Spleen (tissue), 13 donors: ENCODE data around the gene IL34. TPM values are rescaled to one million over a fixed set of nuclear protein-coding genes. Genes with fewer than 3 reads are reported as not detected.

Experiments
- DNase-seq: peaks from one replicate; pipeline ENCODE4 v3.0.0-alpha.2; 2020
- H3K27ac ChIP-seq, 8 donors: fragments of 200-600 bp; sonication (generic) in 7 of 8; 1 replicate in 4 of 8; 2 replicates in 4 of 8; pipeline versions ENCODE4 v1.5.0 to v1.8.0; 2016 to 2021; ENCODE audit warnings: inconsistent platforms in 4 of 8, mild to moderate bottlenecking in 4 of 8, moderate library complexity in 1 of 8
- H3K27me3 ChIP-seq, 7 donors: fragments of 200-600 bp; sonication (generic) in 6 of 7; replicated peaks in 1 of 7; 1 replicate in 4 of 7; 2 replicates in 3 of 7; pipeline versions ENCODE4 v1.5.0 to v1.8.0; 2016 to 2021; ENCODE audit warnings: inconsistent platforms in 3 of 7, mild to moderate bottlenecking in 1 of 7
- H3K36me3 ChIP-seq, 6 donors: fragments of 200-600 bp; sonication (generic) in 5 of 6; 1 replicate in 4 of 6; 2 replicates in 2 of 6; pipeline versions ENCODE4 v1.5.0 to v1.8.0; 2016 to 2021; ENCODE audit warnings: inconsistent platforms in 2 of 6
- H3K4me1 ChIP-seq, 6 donors: fragments of 200-600 bp; sonication (generic) in 5 of 6; 1 replicate in 3 of 6; 2 replicates in 3 of 6; pipeline versions ENCODE4 v1.5.0 to v1.8.0; 2016 to 2021; ENCODE audit warnings: inconsistent platforms in 3 of 6
- H3K4me3 ChIP-seq, 8 donors: fragments of 200-600 bp; sonication (generic) in 7 of 8; 1 replicate in 4 of 8; 2 replicates in 4 of 8; pipeline versions ENCODE4 v1.5.0 to v1.8.0; 2016 to 2021; ENCODE audit warnings: inconsistent platforms in 4 of 8, mild to moderate bottlenecking in 4 of 8, moderate library complexity in 2 of 8
- H3K9me3 ChIP-seq, 8 donors: fragments of 200-600 bp; sonication (generic) in 7 of 8; 1 replicate in 4 of 8; 2 replicates in 4 of 8; pipeline versions ENCODE4 v1.5.0 to v1.8.0; 2016 to 2021; ENCODE audit warnings: inconsistent platforms in 4 of 8
- CTCF ChIP-seq, 11 experiments: fragments of 200-600 bp in 7 of 11; fragments of 450-650 bp in 4 of 11; sonication (generic) in 4 of 11; IDR thresholded peaks in 8 of 11; conservative IDR thresholded peaks in 3 of 11; 1 replicate in 7 of 11; 2 replicates in 4 of 11; pipeline versions ENCODE4 v1.4.0 to v1.8.0; 2016 to 2021; ENCODE audit warnings: antibody characterized with exemption in 11 of 11, inconsistent platforms in 4 of 11, mild to moderate bottlenecking in 1 of 11
- POLR2A ChIP-seq, 3 donors: fragments of 450-650 bp; IDR thresholded peaks; one replicate each; pipeline ENCODE4 v1.5.1; 2017; ENCODE audit warnings: antibody characterized with exemption in 3 of 3, mild to moderate bottlenecking in 1 of 3
- POLR2AphosphoS5 ChIP-seq, 3 donors: sonication (generic); formaldehyde crosslinking; IDR thresholded peaks; one replicate each; pipeline ENCODE4 v1.5.1; 2017; ENCODE audit warnings: antibody characterized with exemption in 3 of 3
- WGBS, 5 donors: extraction: QIAGEN DNeasy Blood & Tissue Kit in 3 of 5; methylation state at CpG; one replicate each; pipeline versions ENCODE4 v1.1.5 to v1.1.7; 2013 to 2018; 5-methylcytosine and 5-hydroxymethylcytosine counted together
- intact Hi-C: fragments of 100-400 bp; cut with DNase I; formaldehyde crosslinking; loops from one replicate; pipeline ENCODE4 v1.15.0; 2023; ENCODE audit warnings: low total_unique reads
- long read RNA-seq, 2 donors: transcript quantifications; one replicate each; lab custom pipeline, GENCODE V29; 2026
- polyA plus RNA-seq, 3 donors: library from polyadenylated mRNA; stranded (reverse); fragments of 200-250 nt; gene quantifications; one replicate each; pipeline ENCODE4 v1.2.1, GENCODE V29; 2013
- total RNA-seq, 7 donors: library from RNA; depleted of rRNA in 3 of 7; stranded (reverse); fragments of >200 nt in 3 of 7; fragmentation: NEBNext Ultra II Directional in 4 of 7; extraction: Animal tissue kit (Norgen Biotek cat#: 25700) in 4 of 7; gene quantifications; one replicate each; pipeline versions ENCODE4 v1.1.0 to v1.2.1, GENCODE V29; 2016 to 2021
- donor health status: healthy with polysubstance abuse.
- donor health status: DM: no; HTN: no; CAD: no; lungs with moderate emphysema.
- donor health status: DM: no; HTN: no; CAD: no.
- donor health status: Bipolar disorder and iron deficiency.
- donor health status: healthy.
- donor health status: DM: no; HTN: no; CAD: no.
- donor health status: DM: yes; HTN: yes; CAD: no.

IL34 gene
- total RNA-seq (100 to 1,000 TPM in 5 of 7 donors, 10 to 100 TPM in 2; 48.2 to 258 (median 197) TPM), polyA plus RNA-seq (10 to 100 TPM; 20.3 to 82.3 (median 21.3) TPM)
- long read RNA-seq, donor 1 = 0 reads
- long read RNA-seq, donor 2, partial matches to known transcripts = 0 of 3 reads
- long read RNA-seq, donor 2, other reads (novel, unspliced or antisense) = 0 of 3 reads

DNA sequence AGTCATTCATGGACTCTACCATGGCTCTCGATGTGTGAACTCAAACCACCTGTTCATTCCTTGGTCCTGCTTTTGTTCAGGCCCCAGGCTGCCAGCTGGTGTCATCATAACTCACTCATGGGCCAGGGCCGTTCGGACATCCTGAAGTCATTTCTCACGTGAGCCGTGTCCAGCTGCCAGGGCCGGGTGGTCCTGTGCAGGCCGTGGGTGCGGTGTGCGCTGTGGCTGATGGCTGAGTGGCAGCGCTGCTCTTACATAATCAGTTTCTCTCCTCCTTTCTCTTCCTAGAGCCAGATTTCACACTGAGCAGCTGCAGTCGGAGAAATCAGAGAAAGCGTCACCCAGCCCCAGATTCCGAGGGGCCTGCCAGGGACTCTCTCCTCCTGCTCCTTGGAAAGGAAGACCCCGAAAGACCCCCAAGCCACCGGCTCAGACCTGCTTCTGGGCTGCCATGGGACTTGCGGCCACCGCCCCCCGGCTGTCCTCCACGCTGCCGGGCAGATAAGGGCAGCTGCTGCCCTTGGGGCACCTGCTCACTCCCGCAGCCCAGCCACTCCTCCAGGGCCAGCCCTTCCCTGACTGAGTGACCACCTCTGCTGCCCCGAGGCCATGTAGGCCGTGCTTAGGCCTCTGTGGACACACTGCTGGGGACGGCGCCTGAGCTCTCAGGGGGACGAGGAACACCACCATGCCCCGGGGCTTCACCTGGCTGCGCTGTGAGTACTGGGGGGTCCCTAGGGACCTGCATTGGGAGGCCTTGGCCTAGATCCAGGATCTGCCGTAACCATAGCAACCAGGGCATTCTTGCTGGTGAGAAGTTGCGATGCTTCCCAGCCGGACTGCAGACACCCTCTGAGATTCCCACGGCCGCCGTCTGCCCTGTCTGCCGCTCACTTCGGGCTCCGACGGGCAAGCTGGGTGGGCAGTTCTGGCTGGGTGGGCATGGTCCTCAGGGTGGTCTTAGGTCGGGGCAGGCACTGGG is at the start of gene IL34:
TSS of gene IL34 (plus strand) at position 300 of the 982 bp plus-strand sequence. CDS start at position 689, 389 bp downstream.
- H3K27me3 ChIP-seq = no peaks in the 10 kb centered on the region
- TF ChIP-seq POLR2AphosphoS5 (IDR thresholded peaks at IDR 0.05) = peak; percentile 83 to 89 (median 83)
- TF ChIP-seq POLR2A (IDR thresholded peaks at IDR 0.05) = no peak
- peak within 1 kb of the TSS; percentile 11 to 85 (median 76) for H3K27ac ChIP-seq
- intact Hi-C loops = no loop called here
- DNase-seq = peak; percentile 79
- peaks cover 0 to 63% (median 26%) of the 10 kb centered on the region in 6 donors for H3K4me1 ChIP-seq
- no peaks in the 10 kb centered on the region for H3K9me3 ChIP-seq
- H3K4me3 ChIP-seq = peak within 1 kb of the TSS in 7 of 8 donors; percentile 4 to 64 (median 23)
- peaks cover 0 to 11% (median 0%) of the 10 kb centered on the region in 6 donors for H3K36me3 ChIP-seq
- WGBS, 5 donors = 57 to 71% (median 67%) methylated on average over 17 to 39 of the region's 39 CpGs

- intact Hi-C loops = no loop called here
- peaks cover 0 to 7% (median 0%) of the 10 kb centered on the region in 6 donors for H3K36me3 ChIP-seq
- WGBS, 5 donors = 81 to 90% (median 84%) methylated on average over 4 of the region's 4 CpGs
- peaks cover 3 to 96% (median 34%) of the 10 kb centered on the region in 6 donors for H3K4me1 ChIP-seq
- H3K9me3 ChIP-seq = no peaks in the 10 kb centered on the region
- H3K4me3 ChIP-seq = no peak overlapping the region
- peak overlapping the region in 6 of 8 donors; percentile 44 to 86 (median 71) for H3K27ac ChIP-seq
- TF ChIP-seq POLR2AphosphoS5 (IDR thresholded peaks at IDR 0.05) = no peak
- no peak for TF ChIP-seq POLR2A (IDR thresholded peaks at IDR 0.05)
- no peak for TF ChIP-seq CTCF (IDR thresholded peaks at IDR 0.05 in 8 of 11, conservative IDR thresholded peaks at IDR 0.05 in 3 of 11)
- H3K27me3 ChIP-seq = no peaks in the 10 kb centered on the region
- no peak for DNase-seq
These were observed 49.1 kb upstream of the IL34 start for GRCh38 chr16:70597135-70597835.

DNA sequence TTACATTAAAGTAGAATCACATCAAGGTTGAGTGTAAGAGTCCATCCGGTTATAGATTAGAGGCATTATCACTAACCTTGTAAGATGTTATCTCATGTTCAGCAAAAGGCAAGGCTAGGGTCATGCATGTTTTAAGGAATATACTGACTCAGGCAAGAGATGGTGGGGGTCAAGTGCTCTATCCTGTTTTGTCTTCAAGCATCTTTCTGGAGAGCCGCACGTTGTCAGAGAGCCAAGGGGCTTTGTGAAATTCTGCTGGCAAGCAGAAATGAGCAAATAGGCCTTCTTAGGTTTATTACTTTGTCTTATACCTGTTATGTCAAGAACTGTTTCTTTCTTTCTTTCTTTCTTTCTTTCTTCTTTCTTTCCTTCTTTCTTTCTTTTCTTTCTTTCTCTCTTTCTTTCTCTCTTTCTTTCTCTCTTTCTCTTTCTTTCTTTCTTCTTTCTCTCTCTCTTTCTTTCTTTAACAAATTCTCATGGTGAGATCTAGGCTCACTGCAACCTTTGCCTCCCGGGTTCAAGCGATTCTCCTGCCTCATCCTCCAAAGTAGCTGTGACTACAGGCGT is 47.3 kb upstream of the IL34 start:
- Histone ChIP-seq H3K36me3 (peaks cover 0 to 7% (median 0%) of the 10 kb centered on the region in 6 donors), H3K27ac (peak overlapping the region; percentile 13 to 86 (median 64)), H3K9me3 (no peaks in the 10 kb centered on the region), H3K27me3 (no peaks in the 10 kb centered on the region), H3K4me3 (no peak overlapping the region), H3K4me1 (peaks cover 2 to 81% (median 25%) of the 10 kb centered on the region in 6 donors)
- TF ChIP-seq POLR2AphosphoS5 (IDR thresholded peaks at IDR 0.05) (peak in 1 of 3 donors; percentile 58), CTCF (IDR thresholded peaks at IDR 0.05 in 8 of 11, conservative IDR thresholded peaks at IDR 0.05 in 3 of 11) (no peak), POLR2A (IDR thresholded peaks at IDR 0.05) (no peak)
- WGBS, 5 donors = 68 to 83% (median 76%) methylated on average over 6 of the region's 6 CpGs
- no peak for DNase-seq
- intact Hi-C loops = no loop called here

DNA sequence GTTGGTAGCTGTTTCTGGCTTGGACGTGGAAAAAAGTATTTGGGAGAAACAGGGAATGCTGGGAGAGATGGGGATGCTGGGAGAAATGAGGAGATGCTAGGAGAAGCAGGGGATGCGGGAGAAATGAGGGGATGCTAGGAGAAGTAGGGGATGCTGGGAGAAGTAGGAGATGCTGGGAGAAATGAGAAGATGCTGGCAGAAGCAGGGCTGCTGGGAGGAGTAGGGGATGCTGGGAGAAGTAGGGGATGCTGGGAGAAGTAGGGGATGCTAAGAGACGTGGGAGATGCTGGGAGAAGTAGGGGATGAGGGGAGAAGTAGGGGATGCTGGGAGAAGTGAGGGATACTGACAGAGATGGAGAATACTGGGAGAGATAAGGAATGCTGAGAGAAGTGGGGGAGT is 45.6 kb upstream of the IL34 start:
- Histone ChIP-seq H3K27me3 (no peaks in the 10 kb centered on the region), H3K4me3 (no peak overlapping the region), H3K4me1 (peaks cover 0 to 73% (median 18%) of the 10 kb centered on the region in 6 donors), H3K27ac (peak overlapping the region in 4 of 8 donors; percentile 5 to 83 (median 54)), H3K36me3 (peaks cover 0 to 7% (median 0%) of the 10 kb centered on the region in 6 donors), H3K9me3 (no peaks in the 10 kb centered on the region)
- DNase-seq = no peak
- WGBS, 5 donors = 70 to 87% (median 74%) methylated on average over 3 of the region's 3 CpGs
- intact Hi-C loops = no loop called here
- TF ChIP-seq POLR2AphosphoS5 (IDR thresholded peaks at IDR 0.05) = no peak
- TF ChIP-seq CTCF (IDR thresholded peaks at IDR 0.05 in 8 of 11, conservative IDR thresholded peaks at IDR 0.05 in 3 of 11) = no peak
- no peak for TF ChIP-seq POLR2A (IDR thresholded peaks at IDR 0.05)
